Measurements from ENCODE around the gene NMUR1. TPM values are rescaled to one million over a fixed set of nuclear protein-coding genes. Genes with fewer than 3 reads are reported as not detected.

The NMUR1 gene
- total and polyA plus RNA-seq, 7 experiments from 2014 or later, result 0.72 to 7.0 (median 1.4) TPM; not detected in 4

DNA sequence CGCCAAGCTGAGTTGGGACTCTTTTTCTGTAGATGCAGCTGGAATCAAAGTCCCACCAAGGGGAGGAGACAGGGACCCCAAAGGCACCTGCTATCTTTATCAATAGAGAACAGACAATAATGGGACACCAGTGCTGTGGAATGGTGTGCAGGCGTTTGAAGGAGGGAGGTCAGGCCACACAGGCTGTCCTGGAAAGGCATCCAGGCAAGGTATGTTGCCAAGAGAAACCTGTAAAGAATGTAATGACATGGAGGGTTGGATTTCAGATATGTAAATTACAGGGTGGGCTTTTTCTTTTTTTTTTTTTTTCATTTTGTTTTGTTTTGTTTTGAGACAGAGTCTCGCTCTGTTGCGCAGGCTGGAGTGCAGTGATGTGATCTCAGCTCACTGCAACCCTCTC, 9.7 kb upstream of the NMUR1 start:
- Histone ChIP-seq H3K36me3 (ENCODE audit: control insufficient read depth in 2 of 3, insufficient read depth in 3 of 3, low read length in 3 of 3) (no peaks in the 10 kb centered on the region), H3K27ac (ENCODE audit: low read depth, low read length) (no peak overlapping the region), H3K4me1 (ENCODE audit: control insufficient read depth in 2 of 2, insufficient read depth in 2 of 2, low read length in 2 of 2) (peaks cover 0 to 1% of the 10 kb centered on the region in 2 donors), H3K9me3 (ENCODE audit: control insufficient read depth in 2 of 3, low read length in 3 of 3) (peaks cover 0 to 5% (median 0%) of the 10 kb centered on the region in 3 experiments), H3K4me3 (ENCODE audit: low read length) (no peak overlapping the region), H3K27me3 (ENCODE audit: control insufficient read depth in 2 of 2, insufficient read depth in 2 of 2, low read length in 2 of 2) (no peaks in the 10 kb centered on the region)
- ATAC-seq, result no peak
- peaks cover 0 to 17% (median 6%) of the 10 kb centered on the region in 5 donors for H3K36me3 Mint-ChIP-seq
- intact Hi-C loops (cut with micrococcal nuclease), result no loop called here
- H3K9me3 Mint-ChIP-seq, result peaks cover 2 to 21% (median 7%) of the 10 kb centered on the region in 11 donors
- peaks cover 0 to 20% (median 0%) of the 10 kb centered on the region in 5 donors for H3K27me3 Mint-ChIP-seq
- H3K4me3 Mint-ChIP-seq, result no peak overlapping the region
- CTCF ChIA-PET, result interaction anchor here (2.1 kb wide), 1 partner anchor 9 kb away, joined by 6 read pairs; the partner anchor contains the start of gene NMUR1
- H3K27ac Mint-ChIP-seq, result no peak overlapping the region
- POLR2A ChIA-PET, result no interaction called here
- no peak for DNase-seq
- H3K4me1 Mint-ChIP-seq, result peaks cover 1 to 16% (median 2%) of the 10 kb centered on the region in 7 donors

GRCh38 chr2:231535961-231536360, 5.7 kb upstream of the NMUR1 start:
- H3K27me3 Mint-ChIP-seq, result peaks cover 0 to 25% (median 5%) of the 10 kb centered on the region in 5 donors
- no peaks in the 10 kb centered on the region for H3K27me3 ChIP-seq (ENCODE audit: control insufficient read depth in 2 of 2, insufficient read depth in 2 of 2, low read length in 2 of 2)
- peaks cover 0 to 15% (median 4%) of the 10 kb centered on the region in 7 donors for H3K4me1 Mint-ChIP-seq
- H3K4me1 ChIP-seq (ENCODE audit: control insufficient read depth in 2 of 2, insufficient read depth in 2 of 2, low read length in 2 of 2), result peaks cover 0 to 10% of the 10 kb centered on the region in 2 donors
- CTCF ChIA-PET, result no interaction called here
- H3K4me3 Mint-ChIP-seq, result no peak overlapping the region
- no peaks in the 10 kb centered on the region for H3K36me3 ChIP-seq (ENCODE audit: control insufficient read depth in 2 of 3, insufficient read depth in 3 of 3, low read length in 3 of 3)
- H3K36me3 Mint-ChIP-seq, result no peaks in the 10 kb centered on the region
- no peaks in the 10 kb centered on the region for H3K9me3 ChIP-seq (ENCODE audit: control insufficient read depth in 2 of 3, low read length in 3 of 3)
- POLR2A ChIA-PET, result no interaction called here
- H3K9me3 Mint-ChIP-seq, result no peaks in the 10 kb centered on the region
- no peak for ATAC-seq
- intact Hi-C loops (cut with micrococcal nuclease), result no loop called here
- H3K27ac Mint-ChIP-seq, result no peak overlapping the region
- DNase-seq, result no peak
- H3K27ac ChIP-seq (ENCODE audit: low read depth, low read length), result no peak overlapping the region
- H3K4me3 ChIP-seq (ENCODE audit: low read length), result no peak overlapping the region

- H3K27me3 ChIP-seq (ENCODE audit: control insufficient read depth in 2 of 2, insufficient read depth in 2 of 2, low read length in 2 of 2), result no peaks in the 10 kb centered on the region
- ChIA-PET POLR2A (no interaction called here), CTCF (interaction anchor here (0.9 kb wide), 1 partner anchor 13 kb away, joined by 3 read pairs; no protein-coding TSS in a partner anchor)
- H3K4me3 Mint-ChIP-seq, result no peak overlapping the region
- no peak overlapping the region for H3K4me3 ChIP-seq (ENCODE audit: low read length)
- H3K9me3 Mint-ChIP-seq, result peaks cover 0 to under 1% (median 0%) of the 10 kb centered on the region in 11 donors
- H3K4me1 Mint-ChIP-seq, result peaks cover 0 to 18% (median 7%) of the 10 kb centered on the region in 7 donors
- peaks cover 10 to 32% (median 14%) of the 10 kb centered on the region in 5 donors for H3K27me3 Mint-ChIP-seq
- DNase-seq (no peak), ATAC-seq (no peak)
- intact Hi-C loops (cut with micrococcal nuclease), result no loop called here
- H3K36me3 ChIP-seq (ENCODE audit: control insufficient read depth in 2 of 3, insufficient read depth in 3 of 3, low read length in 3 of 3), result no peaks in the 10 kb centered on the region
- H3K27ac ChIP-seq (ENCODE audit: low read depth, low read length), result no peak overlapping the region
- H3K9me3 ChIP-seq (ENCODE audit: control insufficient read depth in 2 of 3, low read length in 3 of 3), result no peaks in the 10 kb centered on the region
- H3K36me3 Mint-ChIP-seq, result no peaks in the 10 kb centered on the region
- H3K27ac Mint-ChIP-seq, result no peak overlapping the region
- peaks cover 0 to 15% of the 10 kb centered on the region in 2 donors for H3K4me1 ChIP-seq (ENCODE audit: control insufficient read depth in 2 of 2, insufficient read depth in 2 of 2, low read length in 2 of 2)
These were observed 3.5 kb upstream of the NMUR1 start for GRCh38 chr2:231533777-231534125.

DNA sequence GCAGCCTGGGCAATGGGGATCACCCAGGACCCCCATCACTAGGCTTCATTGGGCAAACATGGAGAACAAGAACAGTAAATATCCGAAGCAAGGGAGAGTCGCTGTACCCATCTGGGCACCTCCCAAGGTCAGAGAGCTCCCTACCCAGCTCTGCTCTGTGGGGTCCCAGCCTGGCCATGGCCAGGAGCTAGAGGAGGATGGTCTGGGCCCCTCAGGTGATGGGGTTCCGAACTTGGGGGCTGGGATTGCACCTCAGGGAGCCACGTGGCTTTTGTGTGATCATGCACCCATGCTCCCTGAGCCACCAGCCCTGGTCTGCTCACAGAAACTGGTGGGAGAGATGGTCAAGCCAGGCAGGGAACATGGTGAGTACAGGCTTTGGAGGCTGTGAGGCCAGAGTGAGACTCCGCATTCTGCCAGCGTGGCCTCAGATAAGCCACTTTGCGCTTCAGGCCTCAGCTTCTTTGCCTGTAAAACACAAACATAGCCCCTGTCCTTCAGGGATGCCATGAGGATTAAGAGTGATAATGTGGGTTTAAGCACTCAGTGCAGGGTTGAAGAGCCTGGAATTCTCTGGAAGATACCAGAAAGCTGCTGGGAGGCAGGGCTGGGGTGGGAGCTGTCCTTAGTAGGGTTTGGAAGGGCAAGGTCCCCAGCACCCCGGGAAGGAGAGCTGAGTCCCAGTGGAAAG, 3.0 kb upstream of the NMUR1 start:
- Histone ChIP-seq H3K27me3 (ENCODE audit: control insufficient read depth in 2 of 2, insufficient read depth in 2 of 2, low read length in 2 of 2) (no peaks in the 10 kb centered on the region), H3K27ac (ENCODE audit: low read depth, low read length) (no peak overlapping the region), H3K36me3 (ENCODE audit: control insufficient read depth in 2 of 3, insufficient read depth in 3 of 3, low read length in 3 of 3) (no peaks in the 10 kb centered on the region), H3K4me1 (ENCODE audit: control insufficient read depth in 2 of 2, insufficient read depth in 2 of 2, low read length in 2 of 2) (peaks cover 0 to 15% of the 10 kb centered on the region in 2 donors), H3K4me3 (ENCODE audit: low read length) (no peak overlapping the region), H3K9me3 (ENCODE audit: control insufficient read depth in 2 of 3, low read length in 3 of 3) (no peaks in the 10 kb centered on the region)
- intact Hi-C loops (cut with micrococcal nuclease), result no loop called here
- ChIA-PET POLR2A (interaction anchor here (1.0 kb wide), 1 partner anchor 182 kb away, joined by 3 read pairs; no protein-coding TSS in a partner anchor), CTCF (interaction anchor here (0.9 kb wide), 1 partner anchor 13 kb away, joined by 3 read pairs; no protein-coding TSS in a partner anchor)
- H3K9me3 Mint-ChIP-seq, result peaks cover 0 to 2% (median 0%) of the 10 kb centered on the region in 11 donors
- H3K36me3 Mint-ChIP-seq, result no peaks in the 10 kb centered on the region
- ATAC-seq (no peak), DNase-seq (no peak)
- no peak overlapping the region for H3K4me3 Mint-ChIP-seq
- H3K4me1 Mint-ChIP-seq, result peaks cover 0 to 20% (median 7%) of the 10 kb centered on the region in 7 donors
- H3K27me3 Mint-ChIP-seq, result peaks cover 14 to 38% (median 15%) of the 10 kb centered on the region in 5 donors
- H3K27ac Mint-ChIP-seq, result no peak overlapping the region

- Histone ChIP-seq H3K9me3 (ENCODE audit: control insufficient read depth in 2 of 3, low read length in 3 of 3) (no peaks in the 10 kb centered on the region), H3K27me3 (ENCODE audit: control insufficient read depth in 2 of 2, insufficient read depth in 2 of 2, low read length in 2 of 2) (no peaks in the 10 kb centered on the region), H3K36me3 (ENCODE audit: control insufficient read depth in 2 of 3, insufficient read depth in 3 of 3, low read length in 3 of 3) (no peaks in the 10 kb centered on the region), H3K4me1 (ENCODE audit: control insufficient read depth in 2 of 2, insufficient read depth in 2 of 2, low read length in 2 of 2) (peaks cover 0 to 15% of the 10 kb centered on the region in 2 donors), H3K27ac (ENCODE audit: low read depth, low read length) (no peak overlapping the region), H3K4me3 (ENCODE audit: low read length) (no peak overlapping the region)
- Mint-ChIP-seq H3K36me3 (no peaks in the 10 kb centered on the region), H3K4me3 (no peak overlapping the region), H3K27ac (no peak overlapping the region), H3K9me3 (peaks cover 0 to 2% (median 0%) of the 10 kb centered on the region in 11 donors), H3K4me1 (peaks cover 0 to 20% (median 7%) of the 10 kb centered on the region in 7 donors), H3K27me3 (peaks cover 15 to 40% (median 18%) of the 10 kb centered on the region in 5 donors)
- DNase-seq (no peak), ATAC-seq (no peak)
- POLR2A ChIA-PET, result interaction anchor here (1.0 kb wide), 1 partner anchor 182 kb away, joined by 3 read pairs; no protein-coding TSS in a partner anchor
- CTCF ChIA-PET, result no interaction called here
- intact Hi-C loops (cut with micrococcal nuclease), result no loop called here
These were observed 2.5 kb upstream of the NMUR1 start for GRCh38 chr2:231532756-231533035.

- Histone ChIP-seq H3K4me1 (ENCODE audit: control insufficient read depth in 2 of 2, insufficient read depth in 2 of 2, low read length in 2 of 2) (peaks cover 0 to 15% of the 10 kb centered on the region in 2 donors), H3K9me3 (ENCODE audit: control insufficient read depth in 2 of 3, low read length in 3 of 3) (no peaks in the 10 kb centered on the region), H3K4me3 (ENCODE audit: low read length) (no peak overlapping the region), H3K36me3 (ENCODE audit: control insufficient read depth in 2 of 3, insufficient read depth in 3 of 3, low read length in 3 of 3) (no peaks in the 10 kb centered on the region), H3K27ac (ENCODE audit: low read depth, low read length) (no peak overlapping the region), H3K27me3 (ENCODE audit: control insufficient read depth in 2 of 2, insufficient read depth in 2 of 2, low read length in 2 of 2) (no peaks in the 10 kb centered on the region)
- intact Hi-C loops (cut with micrococcal nuclease), result loop anchor here in 1 of 2 donors (2.0 kb wide), 1 partner anchor 15 kb away; no protein-coding TSS in a partner anchor
- no peak for ATAC-seq
- DNase-seq, result no peak
- H3K4me3 Mint-ChIP-seq, result no peak overlapping the region
- peaks cover 15 to 41% (median 18%) of the 10 kb centered on the region in 5 donors for H3K27me3 Mint-ChIP-seq
- H3K36me3 Mint-ChIP-seq, result no peaks in the 10 kb centered on the region
- H3K9me3 Mint-ChIP-seq, result peaks cover 0 to 2% (median 0%) of the 10 kb centered on the region in 11 donors
- CTCF ChIA-PET, result no interaction called here
- POLR2A ChIA-PET, result interaction anchor here (1.0 kb wide), 1 partner anchor 183 kb away, joined by 3 read pairs; no protein-coding TSS in a partner anchor
- H3K27ac Mint-ChIP-seq, result no peak overlapping the region
- H3K4me1 Mint-ChIP-seq, result peaks cover 0 to 20% (median 7%) of the 10 kb centered on the region in 7 donors
These were observed 1.9 kb upstream of the NMUR1 start for GRCh38 chr2:231531883-231532755.

All from naive thymus-derived CD4-positive, alpha-beta T cell (primary cell).